ENCODE results near the gene CARD16. TPM values are rescaled to one million over a fixed set of nuclear protein-coding genes. Genes with fewer than 3 reads are reported as not detected.
"Not testable (repeated sequence)": the region's sequence is repeated elsewhere in the genome, so short reads cannot be mapped to it uniquely, and the experiment has no call there.

CARD16 gene
- total and polyA plus RNA-seq, 9 of the 15 experiments (the other 6 are each of a cell fraction or from before 2014, with no cell fraction given) = 0.31 TPM; not detected in 8

GRCh38 chr11:105078283-105078682 is 33.1 kb upstream of the CARD16 start:
- in situ Hi-C loops (cut with MboI) = no loop called here
- intact Hi-C loops (cut with micrococcal nuclease) = no loop called here
- POLR2A ChIA-PET = no interaction called here

GRCh38 chr11:105077141-105077790 is 32.1 kb upstream of the CARD16 start:
- H3K4me3 ChIP-seq; CTCF ChIA-PET (ENCODE audit: low intra/inter-chr PET ratio); FAIRE-seq; H3K9me3 ChIP-seq (replicated peaks; ENCODE audit: control insufficient read depth, insufficient read depth, low read depth, low read length); H4K20me1 ChIP-seq (replicated peaks; ENCODE audit: control insufficient read depth, insufficient read depth, low read length); H3K4me2 ChIP-seq (ENCODE audit: insufficient read depth, low read length); BruUV-seq (replicated peaks); H2AFZ ChIP-seq (ENCODE audit: low read depth, low read length); H3K27ac ChIP-seq (ENCODE audit: extremely low read depth, low read depth, low read length); ATAC-seq; H3K27me3 ChIP-seq (ENCODE audit: control insufficient read depth in 2 of 2, insufficient read depth in 2 of 2, low read length in 2 of 2); H3K36me3 ChIP-seq (ENCODE audit: control insufficient read depth, insufficient read depth, low read length); intact Hi-C loops (cut with micrococcal nuclease); H3K4me1 ChIP-seq (replicated peaks in 1 of 2; ENCODE audit: control insufficient read depth in 2 of 2, insufficient read depth in 2 of 2, low read length in 2 of 2); DNase-seq (ENCODE audit: extremely low read depth in 1 of 4, low spot score in 3 of 4); H3K79me2 ChIP-seq (ENCODE audit: control insufficient read depth, insufficient read depth, low read length); H3K9me1 ChIP-seq (ENCODE audit: control insufficient read depth, insufficient read depth, low read length); in situ Hi-C loops (cut with MboI); H3K9ac ChIP-seq (ENCODE audit: insufficient read depth in 1 of 2, low read depth in 2 of 2, low read length in 2 of 2); POLR2A ChIA-PET: not testable (repeated sequence)
- 0% methylated on average over 4 of the region's 4 CpGs for WGBS (ENCODE audit: insufficient coverage, low coverage, missing lambda C conversion rate)

More at GRCh38 chr11:105078283-105078682, 33.1 kb upstream of the CARD16 start:
- ATAC-seq = no peak
- Histone ChIP-seq H3K27ac (ENCODE audit: extremely low read depth, low read depth, low read length) (no peak overlapping the region), H3K9me1 (ENCODE audit: control insufficient read depth, insufficient read depth, low read length) (no peaks in the 10 kb centered on the region), H3K4me2 (ENCODE audit: insufficient read depth, low read length) (no peak overlapping the region), H3K4me3 (no peak overlapping the region), H3K27me3 (ENCODE audit: control insufficient read depth in 2 of 2, insufficient read depth in 2 of 2, low read length in 2 of 2) (no peaks in the 10 kb centered on the region), H2AFZ (ENCODE audit: low read depth, low read length) (no peak overlapping the region), H3K36me3 (ENCODE audit: control insufficient read depth, insufficient read depth, low read length) (no peaks in the 10 kb centered on the region), H4K20me1 (replicated peaks; ENCODE audit: control insufficient read depth, insufficient read depth, low read length) (no peaks in the 10 kb centered on the region), H3K79me2 (ENCODE audit: control insufficient read depth, insufficient read depth, low read length) (no peaks in the 10 kb centered on the region), H3K9ac (ENCODE audit: insufficient read depth in 1 of 2, low read depth in 2 of 2, low read length in 2 of 2) (no peak overlapping the region), H3K9me3 (replicated peaks; ENCODE audit: control insufficient read depth, insufficient read depth, low read depth, low read length) (no peaks in the 10 kb centered on the region), H3K4me1 (replicated peaks in 1 of 2; ENCODE audit: control insufficient read depth in 2 of 2, insufficient read depth in 2 of 2, low read length in 2 of 2) (no peaks in the 10 kb centered on the region)
- FAIRE-seq = no peak
- CTCF ChIA-PET (ENCODE audit: low intra/inter-chr PET ratio) = no interaction called here
- no peak for DNase-seq (ENCODE audit: extremely low read depth in 1 of 4, low spot score in 3 of 4)
- WGBS (ENCODE audit: insufficient coverage, low coverage, missing lambda C conversion rate) = 0% methylated on average over 3 of the region's 3 CpGs
- TF ChIP-seq RBBP5 (IDR thresholded peaks at IDR 0.05; ENCODE audit: borderline replicate concordance, insufficient read depth, low read length, poor library complexity, severe bottlenecking) (no peak), PML (IDR thresholded peaks at IDR 0.05; ENCODE audit: low read length) (no peak), FIP1L1 (IDR thresholded peaks at IDR 0.05; ENCODE audit: low read depth, low read length, poor library complexity, severe bottlenecking) (no peak), ZBTB12 (CRISPR knock-in tag; IDR thresholded peaks at IDR 0.05) (no peak), PTBP1 (IDR thresholded peaks at IDR 0.05; ENCODE audit: low read depth, low read length) (no peak), FOXP1 (CRISPR knock-in tag; IDR thresholded peaks at IDR 0.05) (no peak), ELF2 (CRISPR knock-in tag; IDR thresholded peaks at IDR 0.05) (no peak), PHB (CRISPR knock-in tag; IDR thresholded peaks at IDR 0.05) (no peak), RFX1 (IDR thresholded peaks at IDR 0.05) (no peak), CGGBP1 (CRISPR knock-in tag; IDR thresholded peaks at IDR 0.05) (no peak), XRCC3 (IDR thresholded peaks at IDR 0.05) (no peak), VEZF1 (CRISPR knock-in tag; IDR thresholded peaks at IDR 0.05) (no peak)
- BruUV-seq (replicated peaks) = no TSS peak
